Activated naive CD8-positive, alpha-beta T cell (primary cell): ENCODE data around the gene FGL2.
"Not testable (repeated sequence)": the region's sequence is repeated elsewhere in the genome, so short reads cannot be mapped to it uniquely, and the experiment has no call there.

Experiments used
- H3K27ac Mint-ChIP-seq: one replicate; pipeline ENCODE4 v1.8.0; 2021; ENCODE audit warnings: mixed read lengths
- H3K27me3 Mint-ChIP-seq: one replicate; pipeline ENCODE4 v1.8.0; 2021; ENCODE audit warnings: mixed read lengths
- H3K36me3 Mint-ChIP-seq: one replicate; pipeline ENCODE4 v1.8.0; 2021; ENCODE audit warnings: mixed read lengths
- H3K4me1 Mint-ChIP-seq: one replicate; pipeline ENCODE4 v1.8.0; 2021; ENCODE audit warnings: low read depth, mixed read lengths
- H3K4me3 Mint-ChIP-seq: one replicate; pipeline ENCODE4 v1.8.0; 2021; ENCODE audit warnings: mild to moderate bottlenecking, mixed read lengths
- H3K9me3 Mint-ChIP-seq: one replicate; pipeline ENCODE4 v1.8.0; 2021; ENCODE audit warnings: low read depth, mixed read lengths

FGL2 gene

DNA sequence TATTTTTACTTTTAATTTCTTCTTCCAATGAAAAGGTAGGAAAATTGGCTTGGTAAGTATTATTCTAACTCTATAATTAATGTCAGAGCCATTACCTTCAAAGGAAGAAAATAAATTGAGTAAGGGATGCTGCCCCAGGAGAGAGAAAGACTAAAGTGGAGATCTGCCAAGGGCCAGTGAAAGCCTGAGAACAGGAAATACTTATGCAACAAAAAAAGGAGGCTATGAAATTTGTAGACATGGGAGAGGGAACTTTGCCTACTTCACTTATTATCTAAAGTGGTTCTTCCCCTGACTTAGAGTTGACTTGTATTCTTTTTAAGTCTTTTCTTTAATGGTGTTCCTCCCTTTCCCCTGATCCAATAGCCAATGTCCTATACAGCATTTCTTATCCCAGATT lies 47.4 kb downstream of the FGL2 start:
- not testable (repeated sequence) for H3K36me3 Mint-ChIP-seq, H3K27ac Mint-ChIP-seq, H3K4me1 Mint-ChIP-seq, H3K4me3 Mint-ChIP-seq, H3K9me3 Mint-ChIP-seq, H3K27me3 Mint-ChIP-seq
